ENCODE data around the gene NSFL1C.

Gene NSFL1C

DNA sequence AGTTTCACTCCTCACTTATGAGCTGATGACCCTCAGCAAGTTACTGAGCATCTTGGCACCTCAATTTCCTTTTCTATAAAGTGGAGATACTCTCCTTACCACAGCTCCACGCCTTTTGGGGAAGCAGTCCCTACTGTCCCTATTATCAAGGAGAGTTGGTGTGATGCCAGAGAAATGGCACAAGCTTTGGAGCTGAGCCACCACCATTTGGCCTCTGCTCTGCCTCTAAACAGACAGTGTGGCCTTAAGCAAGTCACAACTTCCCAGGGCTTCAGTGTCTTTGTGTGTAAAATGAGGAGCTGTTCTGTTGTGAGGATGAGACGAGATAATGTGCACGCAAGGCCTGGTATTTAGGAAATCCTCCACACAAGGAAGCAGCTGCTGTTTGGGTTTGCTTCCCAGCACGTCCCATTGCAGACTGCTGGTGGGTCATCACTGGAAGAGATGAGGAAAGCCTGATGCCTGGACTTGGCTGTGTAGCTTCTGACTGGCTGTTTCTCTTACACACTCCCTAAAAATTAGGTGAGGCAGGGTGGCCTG lies 18.5 kb downstream of the NSFL1C start:
- H3K36me3 ChIP-seq (ENCODE audit: control insufficient read depth, insufficient read depth, low read length), result no peaks in the 10 kb centered on the region
- no peak overlapping the region for H3K4me2 ChIP-seq (ENCODE audit: low read length)
- TF ChIP-seq CTCF (IDR thresholded peaks at IDR 0.05), result no peak
- H2AFZ ChIP-seq, result no peak overlapping the region
- peaks cover 4% of the 10 kb centered on the region for H3K79me2 ChIP-seq
- no peaks in the 10 kb centered on the region for H3K27me3 ChIP-seq (ENCODE audit: control insufficient read depth, insufficient read depth, low read length)
- no peak overlapping the region for H3K4me3 ChIP-seq (ENCODE audit: low read depth, low read length)
- no peak overlapping the region for H3K9ac ChIP-seq
- H3K4me1 ChIP-seq, result no peaks in the 10 kb centered on the region
- no peaks in the 10 kb centered on the region for H3K9me3 ChIP-seq (ENCODE audit: control insufficient read depth, low read length)
- no peak overlapping the region for H3K27ac ChIP-seq

DNA sequence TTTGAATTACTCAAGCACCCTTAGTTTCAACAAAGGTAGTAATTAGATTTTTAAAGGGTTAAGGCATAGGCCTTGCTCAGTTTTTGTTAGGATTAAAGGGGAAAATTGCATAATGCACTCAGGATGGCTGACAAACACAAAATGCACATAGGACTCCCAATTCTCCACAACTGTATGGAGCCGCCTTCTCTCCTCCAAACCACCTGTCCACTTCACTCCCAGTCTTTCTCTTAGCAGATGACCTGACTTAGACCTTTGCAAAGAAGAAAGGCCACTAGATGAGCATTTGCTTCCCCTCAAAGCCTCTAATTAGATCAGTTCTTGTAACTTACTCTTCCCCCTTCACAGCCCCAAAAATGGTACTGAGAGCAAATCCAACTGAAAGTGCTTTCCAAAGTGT lies 20.1 kb downstream of the NSFL1C start:
- no peaks in the 10 kb centered on the region for H3K4me1 ChIP-seq
- H3K9ac ChIP-seq, result no peak overlapping the region
- peaks cover 3% of the 10 kb centered on the region for H3K79me2 ChIP-seq
- TF ChIP-seq CTCF (IDR thresholded peaks at IDR 0.05), result no peak
- no peak overlapping the region for H2AFZ ChIP-seq
- H3K4me2 ChIP-seq (ENCODE audit: low read length), result no peak overlapping the region
- no peak overlapping the region for H3K27ac ChIP-seq
- no peaks in the 10 kb centered on the region for H3K36me3 ChIP-seq (ENCODE audit: control insufficient read depth, insufficient read depth, low read length)
- H3K9me3 ChIP-seq (ENCODE audit: control insufficient read depth, low read length), result no peaks in the 10 kb centered on the region
- no peaks in the 10 kb centered on the region for H3K27me3 ChIP-seq (ENCODE audit: control insufficient read depth, insufficient read depth, low read length)
- H3K4me3 ChIP-seq (ENCODE audit: low read depth, low read length), result no peak overlapping the region

DNA sequence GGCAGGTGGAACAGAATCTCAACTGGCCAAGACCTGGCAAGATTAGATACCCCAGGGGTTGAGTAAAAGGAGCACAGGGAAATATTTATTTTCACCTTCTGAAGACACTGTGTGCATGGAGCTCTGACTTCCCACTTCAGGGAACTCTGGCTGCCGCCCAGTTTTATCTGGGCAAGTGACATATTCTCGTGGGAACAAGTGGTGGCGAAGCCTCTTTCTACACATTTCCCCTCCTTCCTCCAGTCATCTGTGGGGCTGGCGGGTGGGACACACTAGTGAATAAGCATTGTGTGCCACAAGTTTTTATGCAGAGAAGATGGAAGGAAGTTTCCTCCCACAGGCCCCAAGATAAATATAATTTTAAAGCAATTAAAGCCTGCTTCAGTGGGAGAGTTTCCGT lies 23.6 kb downstream of the NSFL1C start:
- no peak overlapping the region for H3K4me3 ChIP-seq (ENCODE audit: low read depth, low read length)
- no peaks in the 10 kb centered on the region for H3K36me3 ChIP-seq (ENCODE audit: control insufficient read depth, insufficient read depth, low read length)
- no peak for TF ChIP-seq CTCF (IDR thresholded peaks at IDR 0.05)

DNA sequence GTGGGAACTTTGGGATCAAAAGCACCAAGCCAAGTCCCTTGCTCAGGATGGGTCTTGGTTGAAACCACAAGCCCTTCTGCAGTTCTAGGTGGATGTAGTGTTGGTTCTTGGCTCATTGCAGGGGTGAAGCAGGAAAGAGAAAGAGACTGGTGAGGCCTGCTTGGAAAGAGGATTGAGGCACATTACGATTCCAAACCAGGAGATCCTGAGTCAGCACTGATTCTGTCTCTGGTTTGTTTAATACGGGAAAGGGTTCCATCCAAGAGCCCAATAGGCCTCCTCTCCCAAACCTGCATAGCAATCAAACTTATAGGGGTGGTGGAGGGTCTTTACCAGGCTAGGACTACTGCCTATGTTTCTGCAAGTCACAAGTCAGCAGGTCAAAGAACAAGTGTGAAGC lies 24.3 kb downstream of the NSFL1C start:
- no peaks in the 10 kb centered on the region for H3K27me3 ChIP-seq (ENCODE audit: control insufficient read depth, insufficient read depth, low read length)
- H3K36me3 ChIP-seq (ENCODE audit: control insufficient read depth, insufficient read depth, low read length), result no peaks in the 10 kb centered on the region
- H3K27ac ChIP-seq, result no peak overlapping the region
- H3K79me2 ChIP-seq, result no peaks in the 10 kb centered on the region
- H3K9me3 ChIP-seq (ENCODE audit: control insufficient read depth, low read length), result no peaks in the 10 kb centered on the region
- no peak overlapping the region for H3K4me2 ChIP-seq (ENCODE audit: low read length)
- H3K9ac ChIP-seq, result no peak overlapping the region
- no peak for TF ChIP-seq CTCF (IDR thresholded peaks at IDR 0.05)
- H3K4me1 ChIP-seq, result no peaks in the 10 kb centered on the region
- H2AFZ ChIP-seq, result no peak overlapping the region
- no peak overlapping the region for H3K4me3 ChIP-seq (ENCODE audit: low read depth, low read length)

More for the DNA sequence above, 23.6 kb downstream of the NSFL1C start:
- H3K9me3 ChIP-seq (ENCODE audit: control insufficient read depth, low read length), result no peaks in the 10 kb centered on the region
- no peak overlapping the region for H3K4me2 ChIP-seq (ENCODE audit: low read length)
- H3K27me3 ChIP-seq (ENCODE audit: control insufficient read depth, insufficient read depth, low read length), result no peaks in the 10 kb centered on the region
- H3K27ac ChIP-seq, result no peak overlapping the region
- no peak overlapping the region for H3K9ac ChIP-seq
- no peaks in the 10 kb centered on the region for H3K79me2 ChIP-seq
- no peak overlapping the region for H2AFZ ChIP-seq
- no peaks in the 10 kb centered on the region for H3K4me1 ChIP-seq

DNA sequence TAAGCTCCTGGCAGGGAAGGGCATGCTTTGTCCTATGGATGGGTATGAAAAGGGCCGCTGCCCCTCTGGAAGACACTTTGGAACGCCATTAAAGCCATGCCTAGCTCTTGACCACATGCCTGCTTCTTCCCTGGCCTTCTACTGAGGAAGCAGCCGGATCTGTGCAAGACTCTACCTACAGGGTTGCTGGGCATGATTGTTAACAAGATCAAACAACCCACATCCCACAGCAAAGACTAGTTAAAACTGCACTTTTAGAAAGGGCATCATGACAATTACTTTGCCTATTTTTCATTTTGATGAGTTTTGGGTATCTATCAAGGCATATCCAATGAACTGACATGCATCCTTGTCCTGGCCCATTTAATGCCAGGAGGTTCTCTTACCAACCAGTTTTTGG lies 25.5 kb downstream of the NSFL1C start:
- H3K4me2 ChIP-seq (ENCODE audit: low read length), result no peak overlapping the region

More for the DNA sequence above, 25.5 kb downstream of the NSFL1C start:
- no peaks in the 10 kb centered on the region for H3K9me3 ChIP-seq (ENCODE audit: control insufficient read depth, low read length)
- no peak overlapping the region for H3K4me3 ChIP-seq (ENCODE audit: low read depth, low read length)
- H3K9ac ChIP-seq, result no peak overlapping the region
- no peak overlapping the region for H2AFZ ChIP-seq
- H3K27me3 ChIP-seq (ENCODE audit: control insufficient read depth, insufficient read depth, low read length), result no peaks in the 10 kb centered on the region
- H3K27ac ChIP-seq, result no peak overlapping the region
- H3K4me1 ChIP-seq, result no peaks in the 10 kb centered on the region
- TF ChIP-seq CTCF (IDR thresholded peaks at IDR 0.05), result no peak
- H3K79me2 ChIP-seq, result no peaks in the 10 kb centered on the region
- no peaks in the 10 kb centered on the region for H3K36me3 ChIP-seq (ENCODE audit: control insufficient read depth, insufficient read depth, low read length)
